ENCODE results near the gene SLIT3. TPM values are rescaled to one million over a fixed set of nuclear protein-coding genes. Genes with fewer than 3 reads are reported as not detected.

SLIT3 gene
- total RNA-seq, 1 experiment from 2014 or later, result 0.10 TPM

DNA sequence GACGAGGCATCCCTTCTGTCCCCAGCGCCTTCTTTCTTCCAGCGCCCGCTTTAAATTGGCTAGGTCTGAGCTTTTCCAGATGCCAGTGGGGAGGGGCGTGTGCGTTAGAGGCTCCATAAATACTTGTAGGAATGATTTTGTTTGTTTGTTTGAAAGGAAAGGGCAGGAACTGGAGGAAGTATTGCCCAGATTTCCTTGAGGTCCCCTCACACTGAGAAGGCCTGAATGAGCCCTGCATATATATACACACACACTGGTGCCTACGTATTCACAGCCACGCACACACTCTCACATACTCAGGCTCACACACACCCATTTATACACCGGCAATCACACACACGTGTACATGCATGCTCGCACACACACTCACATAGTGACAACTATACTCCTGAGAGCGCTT, 1.0 kb upstream of the SLIT3 start (continued):
- TF ChIP-seq, protein P1, sequence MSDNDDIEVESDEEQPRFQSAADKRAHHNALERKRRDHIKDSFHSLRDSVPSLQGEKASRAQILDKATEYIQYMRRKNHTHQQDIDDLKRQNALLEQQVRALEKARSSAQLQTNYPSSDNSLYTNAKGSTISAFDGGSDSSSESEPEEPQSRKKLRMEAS (IDR thresholded peaks at IDR 0.05), result no peak
- TF ChIP-seq ZFX (IDR thresholded peaks at IDR 0.05) (no peak), POLR2A (IDR thresholded peaks at IDR 0.05; ENCODE audit: borderline replicate concordance, extremely low read depth, insufficient read depth, insufficient read length) (no peak), JUND (IDR thresholded peaks at IDR 0.05) (no peak), CBX3 (IDR thresholded peaks at IDR 0.05; ENCODE audit: low read depth) (no peak), ELF1 (IDR thresholded peaks at IDR 0.05; ENCODE audit: borderline replicate concordance, low read depth) (no peak), EZH2phosphoT487 (IDR thresholded peaks at IDR 0.05; ENCODE audit: borderline replicate concordance) (no peak), EZH2 (IDR thresholded peaks at IDR 0.05) (no peak), SRF (IDR thresholded peaks at IDR 0.05; ENCODE audit: low read depth) (no peak), FOSL1 (IDR thresholded peaks at IDR 0.05; ENCODE audit: low read depth) (no peak), YY1 (IDR thresholded peaks at IDR 0.05; ENCODE audit: extremely low read depth, insufficient replicate concordance, low read depth, low read length) (no peak)

DNA sequence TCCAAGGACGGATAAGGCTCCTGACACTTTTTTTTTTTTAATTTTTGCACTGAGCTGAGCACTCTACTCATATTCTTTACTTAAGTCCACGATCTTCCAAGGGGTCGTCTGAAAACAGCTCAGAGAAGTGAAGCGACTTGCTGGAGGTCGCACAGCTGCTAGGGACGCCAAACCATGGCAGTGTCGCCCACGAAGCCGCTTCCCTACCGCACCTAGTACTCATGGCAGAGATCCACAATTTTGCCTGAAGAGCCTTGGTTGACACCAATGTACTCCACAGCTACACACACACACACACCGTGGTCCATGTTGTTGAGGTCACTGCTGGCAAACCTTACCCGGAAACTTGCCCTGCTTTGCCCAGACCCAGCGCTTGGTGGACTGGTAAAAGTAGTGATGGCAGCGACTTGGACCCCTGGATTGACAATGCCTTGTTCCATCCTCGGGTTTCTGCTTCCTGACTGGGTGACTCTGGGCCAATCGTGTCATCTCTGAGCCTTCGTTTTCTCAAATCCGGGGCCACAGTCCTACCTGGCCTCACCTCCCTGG, 521 bp upstream of the SLIT3 start:
- no peaks in the 10 kb centered on the region for H4K20me1 ChIP-seq (ENCODE audit: insufficient read depth)
- intact Hi-C loops (cut with micrococcal nuclease), result loop anchor here (5.0 kb wide), 1 partner anchor 619 kb away; no protein-coding TSS in a partner anchor
- H3K4me1 ChIP-seq (ENCODE audit: control insufficient read depth in 1 of 2, insufficient read depth in 2 of 2, low read length in 2 of 2), result no peaks in the 10 kb centered on the region
- no peaks in the 10 kb centered on the region for H3K79me2 ChIP-seq (ENCODE audit: insufficient read depth, low read length)
- no peak overlapping the region for H2AFZ ChIP-seq (ENCODE audit: low read depth, low read length, poor library complexity, severe bottlenecking)
- ATAC-seq (no peak), DNase-seq (ENCODE audit: low read depth, low spot score) (no peak)
- no peaks in the 10 kb centered on the region for H3K9me2 ChIP-seq (ENCODE audit: insufficient read depth)
- RAD21 ChIA-PET (ENCODE audit: low non-redundant PET in 1 of 2, low total read pairs in 2 of 2, uncharacterized antibody in 2 of 2, unreplicated experiment in 2 of 2), result interaction anchor here in 1 of 2 experiments (0.7 kb wide), 1 partner anchor 588 kb away, joined by 3 read pairs; no protein-coding TSS in a partner anchor
- no peak overlapping the region for H3K9ac ChIP-seq (ENCODE audit: low read length)
- H3K4me3 ChIP-seq (replicated peaks in 1 of 2; ENCODE audit: low read depth in 1 of 2, low read length in 2 of 2), result no peak overlapping the region
- H3K4me2 ChIP-seq (ENCODE audit: low read length), result no peak overlapping the region
- no peak for TF ChIP-seq YY1 (IDR thresholded peaks at IDR 0.05; ENCODE audit: extremely low read depth, insufficient replicate concordance, low read depth, low read length)
- no peak for TF ChIP-seq POLR2AphosphoS5 (IDR thresholded peaks at IDR 0.05; ENCODE audit: low read depth, low read length)
- TF ChIP-seq POLR2A (IDR thresholded peaks at IDR 0.05; ENCODE audit: borderline replicate concordance, extremely low read depth, insufficient read depth, insufficient read length), result no peak
- TF ChIP-seq SP1 (IDR thresholded peaks at IDR 0.05; ENCODE audit: low read depth), result no peak
- TF ChIP-seq TCF7L2 (IDR thresholded peaks at IDR 0.05; ENCODE audit: borderline replicate concordance, extremely low read depth, insufficient read depth, insufficient read length), result no peak
- no peak for TF ChIP-seq ZFX (IDR thresholded peaks at IDR 0.05)
- peaks cover 10% of the 10 kb centered on the region; the same call in 1 of the 2 replicates for H3K27me3 ChIP-seq (ENCODE audit: insufficient read depth, low read length)
- no peak overlapping the region for H3K27ac ChIP-seq (ENCODE audit: low read depth, low read length)
- CTCF ChIA-PET, result no interaction called here
- POLR2A ChIA-PET, result no interaction called here
- no TSS peak for BruUV-seq (replicated peaks)
- H3K9me3 ChIP-seq (ENCODE audit: control insufficient read depth in 1 of 2, insufficient read depth in 1 of 2, low read depth in 1 of 2, low read length in 2 of 2), result no peaks in the 10 kb centered on the region
- H3K36me3 ChIP-seq (ENCODE audit: control insufficient read depth in 1 of 2, insufficient read depth in 2 of 2, low read length in 2 of 2), result no peaks in the 10 kb centered on the region

Data from HCT116 (cell line).